Astrocyte of the cerebellum (primary cell): ENCODE measurements around the gene HMG20B.

Source experiments
- DNase-seq: peaks from one replicate; pipeline ENCODE4 v3.0.0-alpha.2; 2011; ENCODE audit warnings: low read depth
- H3K4me3 ChIP-seq: 2 replicates; pipeline ENCODE4 v1.5.1; 2011; ENCODE audit warnings: mild to moderate bottlenecking, low read depth, low read length, moderate library complexity
- CTCF ChIP-seq: IDR thresholded peaks from 2 replicates; pipeline ENCODE4 v1.5.1; 2012; ENCODE audit warnings: low read length, low read depth, moderate library complexity, mild to moderate bottlenecking; ENCODE audit errors: missing control alignments
- in situ Hi-C: cut with HindIII; loops from 2 replicates; pipeline ENCODE4 v1.10.0; 2017; ENCODE audit warnings: low sequenced_read_pairs

Gene HMG20B

GRCh38 chr19:3607303-3608078, 34.7 kb downstream of the HMG20B start:
- peak overlapping the region; percentile 46 for H3K4me3 ChIP-seq
- DNase-seq = no peak
- TF ChIP-seq CTCF = no peak
- in situ Hi-C loops = no loop called here

- no peak overlapping the region for H3K4me3 ChIP-seq
- in situ Hi-C loops = no loop called here
- no peak for TF ChIP-seq CTCF
- DNase-seq = no peak
Observed at GRCh38 chr19:3608079-3608641, 35.4 kb downstream of the HMG20B start.

- H3K4me3 ChIP-seq = no peak overlapping the region
- no peak for DNase-seq
- TF ChIP-seq CTCF = no peak
- in situ Hi-C loops = no loop called here
Observed at GRCh38 chr19:3608750-3609322, 36.1 kb downstream of the HMG20B start.

GRCh38 chr19:3609779-3610719, 37.3 kb downstream of the HMG20B start:
- TF ChIP-seq CTCF = no peak
- in situ Hi-C loops = no loop called here
- DNase-seq = no peak
- no peak overlapping the region for H3K4me3 ChIP-seq

- no peak for DNase-seq
- no peak for TF ChIP-seq CTCF
- in situ Hi-C loops = no loop called here
- H3K4me3 ChIP-seq = no peak overlapping the region
Observed at GRCh38 chr19:3610745-3611717, 38.3 kb downstream of the HMG20B start.

GRCh38 chr19:3611841-3612240, 39.1 kb downstream of the HMG20B start:
- no peak for DNase-seq
- in situ Hi-C loops = no loop called here
- H3K4me3 ChIP-seq = no peak overlapping the region
- no peak for TF ChIP-seq CTCF
